H1 (cell line): ENCODE results near the gene COPG1. TPM values are rescaled to one million over a fixed set of nuclear protein-coding genes. Genes with fewer than 3 reads are reported as not detected.

Experiments
- CTCF ChIA-PET: fragments of 300-600 bp; sonication (Branson Sonifier 250); formaldehyde crosslinking; loops from one replicate; lab custom pipeline; 2021; ENCODE audit not compliant: partially characterized antibody; lab: Charles Lee
- POLR2A ChIA-PET: fragments of 300-600 bp; sonication (Branson Sonifier 250); formaldehyde crosslinking; loops from one replicate; lab custom pipeline; 2021; ENCODE audit warnings: inconsistent platforms; ENCODE audit not compliant: partially characterized antibody; lab: Charles Lee
- DNase-seq, 2 experiments: peaks; one replicate each; pipeline versions ENCODE4 v3.0.0 to v3.0.0-alpha.2; 2010 to 2022; ENCODE audit warnings: low spot score in 2 of 2, low read depth in 1 of 2, mixed read lengths in 1 of 2
- FAIRE-seq: peaks from 2 replicates; lab custom pipeline; 2011; peaks lifted over from hg19 to GRCh38; lab: Jason Lieb, UNC
- H2AFZ ChIP-seq: 2 replicates; pipeline ENCODE4 v1.8.1; 2012; ENCODE audit warnings: low read length, inconsistent platforms
- H2AK5ac ChIP-seq: 2 replicates; pipeline ENCODE4 v1.6.1; 2013; ENCODE audit warnings: low read depth, low read length
- H2BK120ac ChIP-seq: replicated peaks from 2 replicates; pipeline ENCODE3; 2013; ENCODE audit warnings: low read depth, low read length, inconsistent platforms
- H2BK12ac ChIP-seq: 2 replicates; pipeline ENCODE4 v1.6.1; 2013; ENCODE audit warnings: low read depth, low read length
- H2BK15ac ChIP-seq: 2 replicates; pipeline ENCODE4 v1.6.1; 2013; ENCODE audit warnings: low read length
- H2BK20ac ChIP-seq: 2 replicates; pipeline ENCODE4 v1.6.1; 2013; ENCODE audit warnings: low read length
- H2BK5ac ChIP-seq: 2 replicates; pipeline ENCODE4 v1.6.1; 2013; ENCODE audit warnings: low read depth, low read length
- H3K14ac ChIP-seq: 2 replicates; pipeline ENCODE4 v1.6.1; 2013; ENCODE audit warnings: inconsistent platforms; ENCODE audit not compliant: insufficient read length
- H3K18ac ChIP-seq: 2 replicates; pipeline ENCODE4 v1.6.1; 2013; ENCODE audit warnings: low read length; ENCODE audit errors: extremely low read depth
- H3K23ac ChIP-seq: 2 replicates; pipeline ENCODE4 v1.6.1; 2013; ENCODE audit warnings: inconsistent platforms; ENCODE audit not compliant: insufficient read length
- H3K23me2 ChIP-seq: 2 replicates; pipeline ENCODE4 v1.6.1; 2013; ENCODE audit warnings: low read depth, low read length
- H3K27ac ChIP-seq: 2 replicates; pipeline ENCODE4 v1.6.1; 2011; ENCODE audit warnings: low read depth, low read length, inconsistent platforms
- H3K27me3 ChIP-seq, 4 experiments: replicated peaks in 1 of 4; 1 replicate in 1 of 4; 2 replicates in 3 of 4; pipeline versions ENCODE4 v1.6.1 to v1.8.1; 2011 to 2013; ENCODE audit warnings: low read length in 3 of 4, mild to moderate bottlenecking in 3 of 4, inconsistent platforms in 2 of 4, mixed read lengths in 2 of 4, moderate library complexity in 1 of 4; ENCODE audit not compliant: control insufficient read depth in 3 of 4, insufficient read depth in 3 of 4; ENCODE audit errors: extremely low read depth in 1 of 4
- H3K36me3 ChIP-seq, 4 experiments: 2 replicates each; pipeline versions ENCODE4 v1.6.1 to v1.8.1; 2011 to 2013; ENCODE audit warnings: mild to moderate bottlenecking in 4 of 4, low read length in 3 of 4, moderate library complexity in 2 of 4, control low read depth in 1 of 4, inconsistent platforms in 1 of 4; ENCODE audit not compliant: insufficient read depth in 4 of 4, control insufficient read depth in 2 of 4
- H3K4ac ChIP-seq: replicated peaks from 2 replicates; pipeline ENCODE3; 2013; ENCODE audit warnings: low read length, low read depth, mixed read lengths, inconsistent platforms; ENCODE audit not compliant: insufficient read length
- H3K4me1 ChIP-seq, 4 experiments: replicated peaks in 1 of 4; 1 replicate in 1 of 4; 2 replicates in 3 of 4; pipeline versions ENCODE4 v1.6.1 to v1.8.1; 2011 to 2013; ENCODE audit warnings: low read length in 3 of 4, inconsistent platforms in 2 of 4, mixed read lengths in 1 of 4; ENCODE audit not compliant: insufficient read depth in 4 of 4, control insufficient read depth in 3 of 4
- H3K4me2 ChIP-seq, 2 experiments: 2 replicates each; pipeline versions ENCODE4 v1.6.1 to v1.8.1; 2011 to 2013; ENCODE audit warnings: low read depth in 2 of 2, low read length in 2 of 2, control low read depth in 1 of 2, inconsistent platforms in 1 of 2, mild to moderate bottlenecking in 1 of 2; ENCODE audit not compliant: insufficient read depth in 1 of 2
- H3K4me3 ChIP-seq, 4 experiments: fragments of 200-600, 300-600 bp in 1 of 4; sonication (generic), shearing (Covaris generic), sonication (Bioruptor Twin) in 1 of 4; 2 replicates each; pipeline versions ENCODE4 v1.5.1 to v1.8.1; 2011 to 2016; ENCODE audit warnings: low read length in 4 of 4, low read depth in 3 of 4, control low read depth in 2 of 4, inconsistent platforms in 2 of 4, mild to moderate bottlenecking in 2 of 4, mixed read lengths in 1 of 4, moderate library complexity in 1 of 4; ENCODE audit not compliant: insufficient read depth in 2 of 4; ENCODE audit errors: extremely low read depth in 1 of 4
- H3K56ac ChIP-seq: replicated peaks from 2 replicates; pipeline ENCODE3; 2013; ENCODE audit warnings: low read depth, mild to moderate bottlenecking, mixed read lengths, low read length, inconsistent platforms; ENCODE audit not compliant: insufficient read length
- H3K79me1 ChIP-seq: 2 replicates; pipeline ENCODE4 v1.6.1; 2013; ENCODE audit warnings: low read depth, low read length, control low read depth
- H3K79me2 ChIP-seq, 2 experiments: 2 replicates each; pipeline versions ENCODE4 v1.6.1 to v1.8.1; 2012 to 2013; ENCODE audit warnings: low read length in 2 of 2, mild to moderate bottlenecking in 2 of 2, inconsistent platforms in 1 of 2; ENCODE audit not compliant: insufficient read depth in 2 of 2, control insufficient read depth in 1 of 2
- H3K9ac ChIP-seq, 4 experiments: replicated peaks in 1 of 4; 1 replicate in 1 of 4; 2 replicates in 3 of 4; pipeline versions ENCODE4 v1.6.1 to v1.8.1; 2011 to 2013; ENCODE audit warnings: low read depth in 3 of 4, low read length in 3 of 4, control low read depth in 2 of 4, mild to moderate bottlenecking in 2 of 4, moderate library complexity in 2 of 4, inconsistent platforms in 1 of 4; ENCODE audit errors: extremely low read depth in 1 of 4
- H3K9me3 ChIP-seq, 2 experiments: 2 replicates each; pipeline versions ENCODE4 v1.6.1 to v1.8.1; 2012 to 2013; ENCODE audit warnings: mild to moderate bottlenecking in 2 of 2, moderate library complexity in 2 of 2, control low read depth in 1 of 2, inconsistent platforms in 1 of 2, low read depth in 1 of 2, low read length in 1 of 2, mixed read lengths in 1 of 2; ENCODE audit not compliant: insufficient read depth in 2 of 2
- H4K20me1 ChIP-seq, 2 experiments: replicated peaks in 1 of 2; 2 replicates each; pipeline versions ENCODE3 to v1.8.1; 2011 to 2013; ENCODE audit warnings: inconsistent platforms in 2 of 2, low read length in 2 of 2, mild to moderate bottlenecking in 1 of 2; ENCODE audit not compliant: insufficient read depth in 2 of 2, control insufficient read depth in 1 of 2
- H4K5ac ChIP-seq: 2 replicates; pipeline ENCODE4 v1.6.1; 2013; ENCODE audit warnings: low read length, low read depth, mixed read lengths, inconsistent platforms; ENCODE audit not compliant: insufficient read length
- H4K8ac ChIP-seq: 2 replicates; pipeline ENCODE4 v1.8.0; 2013; ENCODE audit warnings: mild to moderate bottlenecking, moderate library complexity, low read length, inconsistent platforms; ENCODE audit not compliant: insufficient read depth; ENCODE audit errors: extremely low read depth
- H4K91ac ChIP-seq: replicated peaks from 2 replicates; pipeline ENCODE3; 2013; ENCODE audit warnings: low read length, mixed read lengths, inconsistent platforms; ENCODE audit not compliant: insufficient read length
- CEBPB ChIP-seq: IDR thresholded peaks from 2 replicates; pipeline ENCODE4 v1.6.1; 2012; ENCODE audit warnings: low read depth, low read length
- EP300 ChIP-seq, 2 experiments: IDR thresholded peaks; 1 replicate in 1 of 2; 2 replicates in 1 of 2; pipeline ENCODE4 v1.6.1; 2011 to 2012; ENCODE audit warnings: low read depth in 2 of 2, low read length in 2 of 2, mild to moderate bottlenecking in 2 of 2, borderline replicate concordance in 1 of 2, inconsistent platforms in 1 of 2, moderate library complexity in 1 of 2
- SIX5 ChIP-seq: IDR thresholded peaks from 2 replicates; pipeline ENCODE4 v1.6.1; 2011; ENCODE audit warnings: mild to moderate bottlenecking, low read depth, low read length
- WGBS, 2 experiments: shearing (Covaris generic) in 1 of 2; methylation state at CpG; one replicate each; pipeline versions ENCODE4 v1.1.6 to v1.1.7; 2013 to 2015; ENCODE audit warnings: low lambda C conversion rate in 2 of 2, mixed read lengths in 2 of 2, inconsistent platforms in 1 of 2, low coverage in 1 of 2, missing lambda C conversion rate in 1 of 2; ENCODE audit not compliant: insufficient replicate concordance in 2 of 2, insufficient coverage in 1 of 2, insufficient read length in 1 of 2; ENCODE audit errors: extremely low coverage in 1 of 2, missing lambda C conversion rate in 1 of 2; 5-methylcytosine and 5-hydroxymethylcytosine counted together
- polyA plus RNA-seq, 7 experiments: library from polyadenylated mRNA; depleted of rRNA in 3 of 7; stranded (reverse) in 5 of 7; unstranded in 2 of 7; fragments of >200 nt in 5 of 7; fragments of 200-250 nt in 2 of 7; gene quantifications; 1 replicate in 5 of 7; 2 replicates in 1 of 7; 4 replicates in 1 of 7; pipeline versions ENCODE4 v1.2.1 to v1.2.3, GENCODE V29; 2011 to 2013; ENCODE audit warnings: missing spikeins in 2 of 7, mixed read lengths in 2 of 7
- total RNA-seq: library from RNA; stranded (reverse); fragmentation: NEBNext Ultra II Directional; extraction: Animal tissue kit (Norgen Biotek cat#: 25700); gene quantifications from 2 replicates; pipeline ENCODE4 v1.2.1, GENCODE V29; 2021

The COPG1 gene
- total and polyA plus RNA-seq, 2 of the 8 experiments (the other 6 are each of a cell fraction or from before 2014, with no cell fraction given), result 52.7 to 106 TPM

DNA sequence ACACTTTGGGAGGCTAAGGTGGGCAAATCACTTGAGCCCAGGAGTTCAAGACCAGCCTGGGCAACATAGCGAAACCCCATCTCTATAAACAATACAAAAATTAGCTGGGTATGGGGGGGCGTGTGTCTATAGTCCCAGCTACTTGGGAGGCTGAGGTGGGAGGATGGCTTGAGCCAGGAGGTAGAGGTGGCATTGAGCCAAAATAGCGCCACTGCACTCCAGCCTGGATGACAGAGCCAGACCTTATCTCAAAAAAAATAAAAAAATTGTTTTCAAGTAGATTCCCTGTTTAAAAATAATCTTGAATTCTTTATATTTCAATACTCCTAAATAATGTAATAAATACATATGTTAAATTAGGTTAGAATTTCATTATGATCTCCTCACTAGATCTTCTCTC is 39.0 kb downstream of the COPG1 start:
- no peak overlapping the region for H4K91ac ChIP-seq
- no peak overlapping the region for H2BK120ac ChIP-seq
- peaks cover 0 to 2% of the 10 kb centered on the region in 2 experiments for H4K20me1 ChIP-seq
- H3K27me3 ChIP-seq, result no peaks in the 10 kb centered on the region
- H3K79me2 ChIP-seq, result no peaks in the 10 kb centered on the region
- ChIA-PET POLR2A (interaction anchor here (0.6 to 1.7 kb wide), 3 partner anchors 9 to 187 kb away, joined by 3 to 4 read pairs (median 3); a partner anchor contains a TSS), CTCF (interaction anchor here (0.6 to 1.4 kb wide), 2 partner anchors 9 to 707 kb away, joined by 4 read pairs; no protein-coding TSS in a partner anchor)
- H3K18ac ChIP-seq, result no peak overlapping the region
- no peak for DNase-seq
- H3K4ac ChIP-seq, result no peak overlapping the region
- H4K8ac ChIP-seq, result no peak overlapping the region
- no peaks in the 10 kb centered on the region for H3K9me3 ChIP-seq
- no peak overlapping the region for H3K56ac ChIP-seq
- H3K36me3 ChIP-seq, result peaks cover 5 to 20% (median 15%) of the 10 kb centered on the region in 4 experiments; a peak in 7 of 8 replicates
- H2BK12ac ChIP-seq, result no peak overlapping the region
- no peak overlapping the region for H3K27ac ChIP-seq
- no peak overlapping the region for H3K4me2 ChIP-seq
- no peak overlapping the region for H4K5ac ChIP-seq
- no peak overlapping the region for H2AFZ ChIP-seq
- no peak overlapping the region for H2BK5ac ChIP-seq
- H3K4me3 ChIP-seq, result no peak overlapping the region
- H3K79me1 ChIP-seq, result no peaks in the 10 kb centered on the region
- WGBS, 2 experiments, result 88% methylated on average over 3 of the region's 3 CpGs; no CpG with 5 or more reads in 1 of the 2 experiments
- H2BK15ac ChIP-seq, result no peak overlapping the region
- H3K4me1 ChIP-seq, result no peaks in the 10 kb centered on the region
- no peaks in the 10 kb centered on the region for H3K23me2 ChIP-seq
- no peak overlapping the region for H3K23ac ChIP-seq
- H3K14ac ChIP-seq, result no peak overlapping the region
- H2BK20ac ChIP-seq, result no peak overlapping the region
- no peak overlapping the region for H3K9ac ChIP-seq
- FAIRE-seq, result no peak
- no peak overlapping the region for H2AK5ac ChIP-seq
- no peak for TF ChIP-seq SIX5
- TF ChIP-seq CEBPB, result no peak
- TF ChIP-seq EP300 (IDR thresholded peaks at IDR 0.05; ENCODE audit: borderline replicate concordance in 1 of 2, low read depth in 2 of 2, low read length in 2 of 2), result no peak
